Measurements from ENCODE around the gene GAL3ST3. TPM values are rescaled to one million over a fixed set of nuclear protein-coding genes. Genes with fewer than 3 reads are reported as not detected.
"Not testable (repeated sequence)": the region's sequence is repeated elsewhere in the genome, so short reads cannot be mapped to it uniquely, and the experiment has no call there.

The GAL3ST3 gene
- polyA plus RNA-seq, 3 donors, result 5.4 to 6.4 (median 6.1) TPM

- DNase-seq, result no peak
These were observed 32.8 kb downstream of the GAL3ST3 start for GRCh38 chr11:66015936-66016792.

- no peak for DNase-seq
These were observed 33.5 kb downstream of the GAL3ST3 start for GRCh38 chr11:66015454-66015881.

GRCh38 chr11:66014804-66015453 lies 34.0 kb downstream of the GAL3ST3 start:
- no peak for DNase-seq

- DNase-seq, result no peak
These were observed 35.2 kb downstream of the GAL3ST3 start for GRCh38 chr11:66013762-66014100.

- DNase-seq, result no peak
These were observed 35.8 kb downstream of the GAL3ST3 start for GRCh38 chr11:66012946-66013761.

GRCh38 chr11:66012371-66012945 lies 36.5 kb downstream of the GAL3ST3 start:
- DNase-seq, result no peak

- no peak for DNase-seq
These were observed 37.1 kb downstream of the GAL3ST3 start, which contains the start of gene CST6 for GRCh38 chr11:66011785-66012303. Gene CST6, plus strand, starts transcription at chr11:66012008. Its CDS starts 37 bp downstream, at chr11:66012045.

- peak; percentile 39 for DNase-seq
These were observed 37.6 kb downstream of the GAL3ST3 start for GRCh38 chr11:66011239-66011784.

- not testable (repeated sequence) for DNase-seq
These were observed 38.9 kb downstream of the GAL3ST3 start for GRCh38 chr11:66010036-66010435.

- peak; percentile 26 for DNase-seq
These were observed 40.4 kb downstream of the GAL3ST3 start for GRCh38 chr11:66008468-66009101.

GRCh38 chr11:66008095-66008467 lies 40.9 kb downstream of the GAL3ST3 start:
- DNase-seq, result no peak

- DNase-seq, result no peak
These were observed 41.7 kb downstream of the GAL3ST3 start for GRCh38 chr11:66007201-66007634.

- no peak for DNase-seq
These were observed 42.1 kb downstream of the GAL3ST3 start for GRCh38 chr11:66006891-66007176.

GRCh38 chr11:66006134-66006890 lies 42.6 kb downstream of the GAL3ST3 start:
- no peak for DNase-seq

- DNase-seq, result no peak
These were observed 44.8 kb downstream of the GAL3ST3 start for GRCh38 chr11:66004186-66004585.

GRCh38 chr11:66003291-66003690 lies 45.7 kb downstream of the GAL3ST3 start:
- DNase-seq, result no peak

GRCh38 chr11:66002648-66003225 lies 46.2 kb downstream of the GAL3ST3 start:
- DNase-seq, result peak; percentile 14

GRCh38 chr11:66001942-66002647 lies 46.9 kb downstream of the GAL3ST3 start, which contains the start of the genes BANF1 and EIF1AD:
Gene BANF1, plus strand, starts transcription at chr11:66002503. Its CDS starts 748 bp downstream, at chr11:66003251.
Gene EIF1AD, minus strand, starts transcription at chr11:66002157. Its CDS starts 1,768 bp downstream, at chr11:66000389.
- DNase-seq, result peak; percentile 98

- DNase-seq, result no peak
These were observed 51.7 kb downstream of the GAL3ST3 start for GRCh38 chr11:65997286-65997685.
